ENCODE data around the gene MED16.
"Not testable (repeated sequence)": the region's sequence is repeated elsewhere in the genome, so short reads cannot be mapped to it uniquely, and the experiment has no call there.

Gene MED16

DNA sequence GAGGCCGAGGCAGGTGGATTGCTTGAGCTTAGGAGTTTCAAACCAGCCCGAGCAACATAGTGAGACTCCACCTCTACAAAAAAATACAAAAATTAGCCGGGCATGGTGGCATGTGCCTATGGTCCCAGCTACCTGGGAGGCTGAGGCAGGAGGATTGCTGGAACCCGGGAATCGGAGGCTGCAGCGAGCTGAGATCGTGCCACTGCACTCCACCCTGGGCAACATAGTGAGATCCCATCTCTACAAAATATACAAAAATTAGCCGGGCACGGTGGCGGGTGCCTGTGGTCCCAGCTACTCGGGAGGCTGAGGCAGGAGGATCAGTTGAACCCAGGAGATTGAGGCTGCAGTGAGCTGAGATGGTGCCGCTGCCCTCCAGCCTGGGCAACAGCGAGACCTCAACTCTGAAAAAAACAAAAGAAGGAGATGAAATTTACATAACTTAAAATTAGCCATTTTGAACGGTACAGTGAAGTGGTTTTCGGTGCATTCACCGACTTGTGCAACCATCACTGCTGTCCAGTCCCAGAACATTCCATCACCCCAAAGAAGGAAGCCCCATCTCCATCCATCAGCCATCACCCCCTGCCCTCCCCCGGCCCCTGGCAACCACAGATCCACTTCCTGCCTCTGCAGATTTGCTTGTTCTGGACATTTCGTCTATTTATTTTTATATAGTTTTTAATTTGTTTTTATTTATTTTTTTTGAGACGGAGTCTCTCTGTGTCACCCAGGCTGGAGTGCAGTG, 66.9 kb downstream of the MED16 start:
- no peak overlapping the region for H3K27ac ChIP-seq
- ChIA-PET CTCF (interaction anchor here (0.6 kb wide), 2 partner anchors 78 to 93 kb away, joined by 3 read pairs; no protein-coding TSS in a partner anchor), POLR2A (ENCODE audit: low non-redundant PET) (no interaction called here)
- no peak for DNase-seq (ENCODE audit: low spot score)
- TF ChIP-seq, protein P1, sequence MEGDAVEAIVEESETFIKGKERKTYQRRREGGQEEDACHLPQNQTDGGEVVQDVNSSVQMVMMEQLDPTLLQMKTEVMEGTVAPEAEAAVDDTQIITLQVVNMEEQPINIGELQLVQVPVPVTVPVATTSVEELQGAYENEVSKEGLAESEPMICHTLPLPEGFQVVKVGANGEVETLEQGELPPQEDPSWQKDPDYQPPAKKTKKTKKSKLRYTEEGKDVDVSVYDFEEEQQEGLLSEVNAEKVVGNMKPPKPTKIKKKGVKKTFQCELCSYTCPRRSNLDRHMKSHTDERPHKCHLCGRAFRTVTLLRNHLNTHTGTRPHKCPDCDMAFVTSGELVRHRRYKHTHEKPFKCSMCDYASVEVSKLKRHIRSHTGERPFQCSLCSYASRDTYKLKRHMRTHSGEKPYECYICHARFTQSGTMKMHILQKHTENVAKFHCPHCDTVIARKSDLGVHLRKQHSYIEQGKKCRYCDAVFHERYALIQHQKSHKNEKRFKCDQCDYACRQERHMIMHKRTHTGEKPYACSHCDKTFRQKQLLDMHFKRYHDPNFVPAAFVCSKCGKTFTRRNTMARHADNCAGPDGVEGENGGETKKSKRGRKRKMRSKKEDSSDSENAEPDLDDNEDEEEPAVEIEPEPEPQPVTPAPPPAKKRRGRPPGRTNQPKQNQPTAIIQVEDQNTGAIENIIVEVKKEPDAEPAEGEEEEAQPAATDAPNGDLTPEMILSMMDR (conservative IDR thresholded peaks at IDR 0.05; ENCODE audit: low read depth), result no peak

DNA sequence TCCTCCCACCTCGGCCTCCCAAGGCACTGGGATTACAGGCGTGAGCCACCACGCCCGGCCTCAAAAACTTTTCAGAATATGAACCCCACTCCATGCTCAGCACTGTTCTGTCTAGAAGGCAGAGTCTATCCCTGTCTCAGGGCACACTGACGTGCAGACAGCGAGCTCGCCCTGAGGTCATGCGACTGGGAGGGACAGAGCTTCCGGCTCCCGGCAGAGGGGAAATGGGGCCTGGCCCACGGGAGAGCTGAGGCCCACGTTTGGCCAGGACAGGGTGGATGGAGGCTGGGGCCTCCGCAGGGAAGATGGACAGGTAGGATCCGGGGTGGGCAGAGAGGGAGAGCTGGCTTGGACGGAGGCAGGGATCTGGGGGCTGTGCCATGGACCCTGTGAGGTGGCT, 68.1 kb downstream of the MED16 start:
- DNase-seq (ENCODE audit: low spot score), result no peak
- CTCF ChIA-PET, result no interaction called here
- POLR2A ChIA-PET (ENCODE audit: low non-redundant PET), result no interaction called here
- H3K27ac ChIP-seq, result no peak overlapping the region
- TF ChIP-seq, protein P1 (conservative IDR thresholded peaks at IDR 0.05; ENCODE audit: low read depth), result no peak

DNA sequence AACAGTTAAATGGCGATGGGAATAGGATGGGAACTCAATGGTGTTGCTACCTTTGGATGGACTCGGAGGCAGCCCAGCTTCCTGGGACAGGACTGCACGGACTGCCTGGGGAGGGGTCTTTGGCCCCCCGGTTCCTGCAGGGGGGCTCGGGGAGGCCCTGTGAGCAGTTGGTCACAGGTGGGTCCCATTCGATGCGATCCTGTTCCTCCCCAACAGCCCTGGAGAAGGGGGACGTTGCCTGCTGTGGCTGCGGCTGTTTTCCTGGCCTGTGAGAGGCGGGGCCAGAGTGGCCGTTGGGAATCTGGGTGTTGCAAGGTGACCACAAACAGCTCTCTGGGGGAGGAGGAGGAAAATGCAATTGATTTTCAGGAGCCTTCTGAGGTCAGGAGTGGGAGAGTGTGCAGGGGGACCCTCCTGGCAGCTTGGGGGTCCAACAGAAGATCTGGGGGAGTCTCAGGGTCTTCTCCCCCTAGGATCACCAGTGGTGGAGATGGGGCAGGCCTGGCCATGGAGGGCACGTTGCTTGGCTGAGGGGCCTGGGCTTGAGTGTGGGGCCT, 69.3 kb downstream of the MED16 start:
- TF ChIP-seq, protein P1 (conservative IDR thresholded peaks at IDR 0.05; ENCODE audit: low read depth), result no peak
- POLR2A ChIA-PET (ENCODE audit: low non-redundant PET), result no interaction called here
- CTCF ChIA-PET, result interaction anchor here (0.8 kb wide), 1 partner anchor 161 kb away, joined by 3 read pairs; no protein-coding TSS in a partner anchor
- no peak overlapping the region for H3K27ac ChIP-seq
- no peak for DNase-seq (ENCODE audit: low spot score)

DNA sequence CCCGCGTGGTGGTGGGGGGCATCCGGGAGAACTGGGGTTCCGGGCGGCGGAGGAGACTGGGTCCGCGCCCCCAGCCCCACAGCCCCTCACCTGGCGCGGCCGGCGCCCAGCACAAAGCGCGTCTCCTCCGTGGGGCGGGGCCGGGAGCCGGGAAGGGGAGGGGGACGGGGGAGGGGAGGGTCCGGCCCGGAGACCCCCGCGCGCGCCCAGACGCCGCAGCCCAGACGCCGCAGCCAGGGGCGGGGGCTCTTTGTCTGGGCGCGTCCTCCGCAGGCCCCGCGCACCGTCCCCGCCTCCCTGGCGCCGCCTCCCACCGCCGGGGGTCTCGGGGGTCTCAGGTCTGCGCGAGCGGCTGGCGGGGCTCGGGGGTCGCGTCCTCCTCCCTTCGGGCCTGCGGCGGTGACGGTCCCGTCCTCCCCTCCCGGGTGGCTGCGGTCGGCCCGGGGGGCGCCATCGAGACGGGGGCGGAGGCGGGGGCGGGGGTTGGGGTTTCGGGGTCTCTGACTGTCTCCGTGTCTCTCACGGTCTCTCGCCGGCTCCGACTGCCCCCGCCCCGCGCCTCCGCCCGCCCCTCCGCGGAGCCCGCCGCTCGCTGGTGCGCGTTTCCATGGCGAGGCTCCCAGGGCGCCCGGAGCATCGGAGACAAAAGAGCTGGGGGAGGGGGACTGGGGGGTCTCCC, 71.0 kb downstream of the MED16 start, which contains the start of gene PLPPR3:
Gene PLPPR3 (minus strand): TSS at position 131 of the 679 bp plus-strand sequence. CDS start 396 bp downstream, outside the sequence.
- ChIA-PET CTCF (no interaction called here), POLR2A (ENCODE audit: low non-redundant PET) (no interaction called here)
- H3K27ac ChIP-seq, result no peak within 1 kb of the TSS
- TF ChIP-seq, protein P1 (conservative IDR thresholded peaks at IDR 0.05; ENCODE audit: low read depth), result no peak
- DNase-seq (ENCODE audit: low spot score), result no peak

DNA sequence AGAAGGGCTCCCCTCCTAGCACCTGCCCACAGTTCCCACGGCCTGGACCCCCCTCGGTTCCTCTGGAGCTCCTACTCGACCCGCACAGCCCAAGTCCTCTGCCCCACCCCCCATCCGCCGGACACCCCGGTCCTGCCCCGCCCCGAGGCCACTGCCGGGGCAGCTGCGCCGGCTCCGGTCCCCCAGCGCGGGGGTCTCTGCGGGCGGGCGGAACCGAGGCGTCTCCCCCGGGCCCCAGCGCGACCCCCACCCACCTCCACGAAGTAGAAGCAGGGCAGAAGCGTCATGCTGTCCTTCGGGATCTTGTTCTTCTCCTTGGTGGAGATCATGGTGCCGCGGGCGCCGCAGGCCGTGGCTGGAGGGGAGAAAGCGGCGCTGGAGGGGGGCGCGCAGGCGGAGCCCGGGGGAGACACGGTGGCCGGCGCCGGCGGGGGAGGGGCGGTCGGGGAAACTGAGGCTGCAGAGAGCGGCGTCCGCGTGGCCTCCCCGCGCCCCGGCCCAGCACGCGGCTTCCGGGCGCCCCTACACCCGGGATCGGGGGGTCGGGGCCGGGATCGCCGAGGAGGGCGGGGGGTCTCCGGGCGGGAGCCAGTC, 71.7 kb downstream of the MED16 start:
- ChIA-PET CTCF (no interaction called here), POLR2A (ENCODE audit: low non-redundant PET) (no interaction called here)
- no peak for DNase-seq (ENCODE audit: low spot score)
- TF ChIP-seq, protein P1 (conservative IDR thresholded peaks at IDR 0.05; ENCODE audit: low read depth), result no peak
- no peak overlapping the region for H3K27ac ChIP-seq

DNA sequence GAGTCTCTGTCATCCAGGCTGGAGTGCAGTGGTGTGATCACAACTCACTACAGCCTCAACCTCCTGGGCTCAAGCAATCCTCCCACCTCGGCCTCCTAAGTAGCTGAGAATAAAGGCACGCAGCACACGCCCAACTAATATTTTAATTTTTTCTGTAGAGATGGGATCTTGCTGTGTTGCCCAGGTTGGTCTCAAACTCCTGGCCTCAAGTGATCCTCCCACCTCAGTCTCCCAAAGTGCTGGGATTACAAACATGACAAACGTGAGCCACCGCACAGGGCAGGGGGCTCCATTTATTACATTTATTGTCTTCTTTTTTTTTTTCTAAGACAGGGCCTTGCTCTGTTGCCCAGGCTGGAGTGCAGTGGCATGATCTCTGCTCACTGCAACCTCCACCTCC, 72.8 kb downstream of the MED16 start:
- CTCF ChIA-PET, result interaction anchor here (0.6 to 0.7 kb wide), 2 partner anchors 17 to 238 kb away, joined by 3 to 4 read pairs; no protein-coding TSS in a partner anchor

More for the DNA sequence above, 72.8 kb downstream of the MED16 start:
- H3K27ac ChIP-seq; POLR2A ChIA-PET (ENCODE audit: low non-redundant PET); DNase-seq (ENCODE audit: low spot score): not testable (repeated sequence)
